Loucy (cell line): ENCODE results near the gene DNMT1.
"Not testable (repeated sequence)": the region's sequence is repeated elsewhere in the genome, so short reads cannot be mapped to it uniquely, and the experiment has no call there.

Source experiments
- H2AFZ ChIP-seq: fragments of 200-600 bp; sonication (generic); 2 replicates; pipeline ENCODE4 v1.6.0; 2016; ENCODE audit warnings: antibody characterized with exemption, mild to moderate bottlenecking, low read length, moderate library complexity
- H3F3A ChIP-seq: fragments of 200-600 bp; 2 replicates; pipeline ENCODE4 v1.6.0; 2016; ENCODE audit warnings: antibody characterized with exemption, low read depth, mild to moderate bottlenecking
- H3K27me3 ChIP-seq: fragments of 200-600 bp; sonication (generic); 2 replicates; pipeline ENCODE4 v1.6.1; 2014; ENCODE audit warnings: low read length, mild to moderate bottlenecking; ENCODE audit not compliant: insufficient read depth, poor library complexity, severe bottlenecking
- H3K36me3 ChIP-seq: fragments of 200-600 bp; sonication (generic); 2 replicates; pipeline ENCODE4 v1.6.1; 2016; ENCODE audit warnings: low read length; ENCODE audit not compliant: insufficient read depth
- H3K4me1 ChIP-seq: fragments of 200-600 bp; sonication (generic); 2 replicates; pipeline ENCODE4 v1.5.1; 2014; ENCODE audit warnings: low read length, mild to moderate bottlenecking; ENCODE audit not compliant: insufficient read depth, poor library complexity, severe bottlenecking
- H3K4me2 ChIP-seq: fragments of 200-600 bp; sonication (generic); 2 replicates; pipeline ENCODE4 v1.6.0; 2014; ENCODE audit warnings: antibody characterized with exemption, low read length, low read depth, mild to moderate bottlenecking; ENCODE audit not compliant: poor library complexity, severe bottlenecking
- H3K4me3 ChIP-seq: fragments of 200-600 bp; sonication (generic); 2 replicates; pipeline ENCODE4 v1.5.1; 2014; ENCODE audit warnings: low read length, mild to moderate bottlenecking, mixed read lengths; ENCODE audit not compliant: poor library complexity, severe bottlenecking
- H3K79me2 ChIP-seq: fragments of 200-600 bp; sonication (generic); 2 replicates; pipeline ENCODE4 v1.6.1; 2014; ENCODE audit warnings: low read length; ENCODE audit not compliant: insufficient read depth
- H3K9ac ChIP-seq: fragments of 200-600 bp; sonication (generic); 2 replicates; pipeline ENCODE4 v1.6.0; 2014; ENCODE audit warnings: mild to moderate bottlenecking, low read depth, low read length, moderate library complexity; ENCODE audit not compliant: poor library complexity, severe bottlenecking
- H3K9me2 ChIP-seq: fragments of 200-600 bp; sonication (generic); replicated peaks from 2 replicates; pipeline ENCODE4 v1.6.1; 2016; ENCODE audit warnings: low read depth, low read length, mixed read lengths
- H3K9me3 ChIP-seq: fragments of 200-600 bp; sonication (generic); 2 replicates; pipeline ENCODE4 v1.6.1; 2014; ENCODE audit warnings: mild to moderate bottlenecking, antibody characterized with exemption, low read length, low read depth; ENCODE audit not compliant: insufficient read depth
- H4K20me1 ChIP-seq: fragments of 200-600 bp; sonication (generic); 2 replicates; pipeline ENCODE4 v1.6.0; 2014; ENCODE audit warnings: antibody characterized with exemption, low read length, mild to moderate bottlenecking; ENCODE audit not compliant: insufficient read depth, poor library complexity, severe bottlenecking
- CTCF ChIP-seq: fragments of 200-600 bp; sonication (generic); conservative IDR thresholded peaks from 2 replicates; pipeline ENCODE4 v1.5.1; 2014; ENCODE audit warnings: mild to moderate bottlenecking, antibody characterized with exemption, low read length
- EZH2phosphoT487 ChIP-seq: fragments of 200-600 bp; IDR thresholded peaks from 2 replicates; pipeline ENCODE4 v1.6.1; 2018; ENCODE audit warnings: antibody characterized with exemption, mild to moderate bottlenecking, moderate library complexity, borderline replicate concordance

The DNMT1 gene

GRCh38 chr19:10173527-10173926 is 21.2 kb downstream of the DNMT1 start:
- Histone ChIP-seq H3K9me3 (no peaks in the 10 kb centered on the region), H3K9me2 (no peaks in the 10 kb centered on the region), H2AFZ (no peak overlapping the region), H4K20me1 (peaks cover 10% of the 10 kb centered on the region), H3K4me3 (no peak overlapping the region), H3K9ac (no peak overlapping the region), H3K27me3 (no peaks in the 10 kb centered on the region), H3K4me2 (no peak overlapping the region), H3K79me2 (no peaks in the 10 kb centered on the region), H3K36me3 (peaks cover 84% of the 10 kb centered on the region), H3K4me1 (no peaks in the 10 kb centered on the region), H3F3A (no peaks in the 10 kb centered on the region)
- TF ChIP-seq CTCF = no peak
- TF ChIP-seq EZH2phosphoT487 = no peak

- no peaks in the 10 kb centered on the region for H3K27me3 ChIP-seq
- H3K79me2 ChIP-seq = no peaks in the 10 kb centered on the region
- no peak overlapping the region for H3K9ac ChIP-seq
- H3K4me1 ChIP-seq = no peaks in the 10 kb centered on the region
- no peaks in the 10 kb centered on the region for H3F3A ChIP-seq
- TF ChIP-seq EZH2phosphoT487 = no peak
- no peak for TF ChIP-seq CTCF
- H3K9me2 ChIP-seq = no peaks in the 10 kb centered on the region
- no peak overlapping the region for H3K4me2 ChIP-seq
- no peaks in the 10 kb centered on the region for H3K9me3 ChIP-seq
- peaks cover 89% of the 10 kb centered on the region for H3K36me3 ChIP-seq
- H2AFZ ChIP-seq = no peak overlapping the region
- peaks cover 3% of the 10 kb centered on the region for H4K20me1 ChIP-seq
- no peak overlapping the region for H3K4me3 ChIP-seq
These were observed 26.3 kb downstream of the DNMT1 start for GRCh38 chr19:10168386-10168948.

- no peaks in the 10 kb centered on the region for H3K9me3 ChIP-seq
- H3K27me3 ChIP-seq = no peaks in the 10 kb centered on the region
- no peaks in the 10 kb centered on the region for H3F3A ChIP-seq
- H3K4me2 ChIP-seq = no peak overlapping the region
- H3K4me1 ChIP-seq = no peaks in the 10 kb centered on the region
- H4K20me1 ChIP-seq = peaks cover 3% of the 10 kb centered on the region
- H3K9me2 ChIP-seq = no peaks in the 10 kb centered on the region
- H3K36me3 ChIP-seq = peaks cover 89% of the 10 kb centered on the region
- H3K9ac ChIP-seq = no peak overlapping the region
- H3K79me2 ChIP-seq = no peaks in the 10 kb centered on the region
- no peak overlapping the region for H2AFZ ChIP-seq
- H3K4me3 ChIP-seq = no peak overlapping the region
- TF ChIP-seq EZH2phosphoT487 (no peak), CTCF (no peak)
These were observed 27.3 kb downstream of the DNMT1 start for GRCh38 chr19:10167459-10167858.

GRCh38 chr19:10166501-10166900 is 28.3 kb downstream of the DNMT1 start:
- H3K4me2 ChIP-seq, H3F3A ChIP-seq, H3K9me3 ChIP-seq, H3K9me2 ChIP-seq, H3K9ac ChIP-seq, H3K4me3 ChIP-seq, H3K4me1 ChIP-seq, H4K20me1 ChIP-seq, H3K27me3 ChIP-seq, H2AFZ ChIP-seq, H3K79me2 ChIP-seq: not testable (repeated sequence)
- H3K36me3 ChIP-seq = peaks cover 91% of the 10 kb centered on the region
